Sigmoid colon (tissue), 7 donors: Measurements from ENCODE around the gene PAK1. TPM values are rescaled to one million over a fixed set of nuclear protein-coding genes. Genes with fewer than 3 reads are reported as not detected.

ENCODE experiments used
- DNase-seq: peaks from one replicate; pipeline ENCODE4 v3.0.0-alpha.2; 2019
- H3K27ac ChIP-seq, 4 donors: fragments of 200-600 bp; sonication (generic); one replicate each; pipeline ENCODE4 v1.5.1; 2016 to 2019; ENCODE audit warnings: mild to moderate bottlenecking in 1 of 4
- H3K27me3 ChIP-seq, 3 donors: fragments of 200-600 bp; sonication (generic); one replicate each; pipeline ENCODE4 v1.5.1; 2019; ENCODE audit warnings: mild to moderate bottlenecking in 1 of 3
- H3K36me3 ChIP-seq, 4 donors: fragments of 200-600 bp; sonication (generic); one replicate each; pipeline ENCODE4 v1.5.1; 2016 to 2019
- H3K4me1 ChIP-seq, 4 donors: fragments of 200-600 bp; sonication (generic); one replicate each; pipeline ENCODE4 v1.5.1; 2017 to 2019
- H3K4me3 ChIP-seq, 4 donors: fragments of 200-600 bp; sonication (generic); one replicate each; pipeline ENCODE4 v1.5.1; 2017 to 2019; ENCODE audit warnings: mild to moderate bottlenecking in 2 of 4, moderate library complexity in 1 of 4
- H3K9me3 ChIP-seq, 4 donors: fragments of 200-600 bp in 3 of 4; sonication (generic) in 3 of 4; one replicate each; pipeline versions ENCODE4 v1.5.1 to v1.6.1; 2013 to 2019
- CTCF ChIP-seq, 4 experiments: fragments of 450-650 bp in 3 of 4; fragments of 200-600 bp in 1 of 4; IDR thresholded peaks; one replicate each; pipeline ENCODE4 v1.5.1; 2016 to 2019; ENCODE audit warnings: antibody characterized with exemption in 4 of 4, mild to moderate bottlenecking in 3 of 4, moderate library complexity in 2 of 4
- EP300 ChIP-seq, 4 donors: sonication (generic); formaldehyde crosslinking; IDR thresholded peaks; one replicate each; pipeline ENCODE4 v1.6.1; 2017; ENCODE audit warnings: antibody characterized with exemption in 4 of 4
- POLR2A ChIP-seq, 2 donors: fragments of 450-650 bp; IDR thresholded peaks; one replicate each; pipeline ENCODE4 v1.6.1; 2016; ENCODE audit warnings: antibody characterized with exemption in 2 of 2, mild to moderate bottlenecking in 2 of 2, moderate library complexity in 2 of 2
- POLR2AphosphoS5 ChIP-seq, 4 donors: sonication (generic); formaldehyde crosslinking; IDR thresholded peaks; one replicate each; pipeline ENCODE4 v1.6.1; 2017; ENCODE audit warnings: antibody characterized with exemption in 4 of 4
- WGBS, 2 donors: extraction: QIAGEN DNeasy Blood & Tissue Kit; methylation state at CpG; one replicate each; pipeline ENCODE4 v1.1.7; 2013; 5-methylcytosine and 5-hydroxymethylcytosine counted together
- intact Hi-C: fragments of 100-400 bp; cut with DNase I; formaldehyde crosslinking; loops from one replicate; pipeline ENCODE4 v1.15.1; 2023
- polyA plus RNA-seq, 3 donors: library from polyadenylated mRNA; stranded (reverse); fragments of 200-250 nt; gene quantifications; one replicate each; pipeline ENCODE4 v1.2.3, GENCODE V29; 2013
- total RNA-seq, 4 donors: library from RNA; depleted of rRNA; stranded (reverse); fragments of >200 nt; gene quantifications; one replicate each; pipeline ENCODE4 v1.1.0, GENCODE V29; 2016
- donor health status: healthy with polysubstance abuse.
- donor health status: Bipolar disorder and iron deficiency.
- donor health status: healthy.

The PAK1 gene
- total and polyA plus RNA-seq, 7 donors: 24.6 to 79.3 (median 37.7) TPM

DNA sequence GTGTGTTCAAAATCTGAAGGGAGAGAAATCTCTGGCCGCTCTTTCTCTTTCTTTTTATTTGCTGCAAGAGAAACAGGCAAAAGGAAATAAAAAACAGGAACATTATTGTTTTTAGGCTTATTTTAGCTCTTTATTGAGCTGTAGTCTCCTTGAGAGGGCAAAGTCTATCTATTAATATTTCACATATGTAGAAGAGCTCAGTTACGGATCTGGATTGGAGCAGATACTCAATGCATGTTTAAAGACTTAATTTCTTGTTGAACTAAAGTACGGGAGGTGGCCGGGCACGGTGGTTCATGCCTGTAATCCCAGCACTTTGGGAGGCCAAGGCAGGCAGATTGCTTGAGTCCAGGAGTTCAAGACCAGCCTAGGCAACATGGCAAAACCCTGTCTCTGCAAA lies 94.0 kb downstream of the PAK1 start:
- intact Hi-C loops: no loop called here
- TF ChIP-seq EP300 (IDR thresholded peaks at IDR 0.05): no peak
- no peak for TF ChIP-seq POLR2A (IDR thresholded peaks at IDR 0.05)
- no peak for TF ChIP-seq POLR2AphosphoS5 (IDR thresholded peaks at IDR 0.05)
- TF ChIP-seq CTCF (IDR thresholded peaks at IDR 0.05): no peak

GRCh38 chr11:77379253-77379652 lies 94.6 kb downstream of the PAK1 start:
- Histone ChIP-seq H3K27ac (no peak overlapping the region), H3K9me3 (no peaks in the 10 kb centered on the region), H3K27me3 (no peaks in the 10 kb centered on the region), H3K36me3 (peaks cover 0 to 42% (median 4%) of the 10 kb centered on the region in 4 donors), H3K4me1 (peaks cover 0 to 15% (median 8%) of the 10 kb centered on the region in 4 donors), H3K4me3 (no peak overlapping the region)
- WGBS, 2 donors: 95 to 96% methylated on average over 4 of the region's 4 CpGs
- intact Hi-C loops: no loop called here
- no peak for DNase-seq
- TF ChIP-seq POLR2A (IDR thresholded peaks at IDR 0.05) (no peak), CTCF (IDR thresholded peaks at IDR 0.05) (no peak), EP300 (IDR thresholded peaks at IDR 0.05) (no peak), POLR2AphosphoS5 (IDR thresholded peaks at IDR 0.05) (no peak)

More for the DNA sequence above, 94.0 kb downstream of the PAK1 start:
- no peaks in the 10 kb centered on the region for H3K9me3 ChIP-seq
- H3K27ac ChIP-seq: no peak overlapping the region
- peaks cover 0 to 15% (median 8%) of the 10 kb centered on the region in 4 donors for H3K4me1 ChIP-seq
- no peaks in the 10 kb centered on the region for H3K27me3 ChIP-seq
- WGBS, 2 donors: 22 to 87% methylated on average over 5 of the region's 5 CpGs
- H3K4me3 ChIP-seq: no peak overlapping the region
- peaks cover 0 to 35% (median 4%) of the 10 kb centered on the region in 4 donors for H3K36me3 ChIP-seq
- no peak for DNase-seq

- H3K9me3 ChIP-seq: no peaks in the 10 kb centered on the region
- no peak overlapping the region for H3K4me3 ChIP-seq
- peaks cover 0 to 55% (median 4%) of the 10 kb centered on the region in 4 donors for H3K36me3 ChIP-seq
- no peaks in the 10 kb centered on the region for H3K27me3 ChIP-seq
- intact Hi-C loops: no loop called here
- 91 to 93% methylated on average over 2 of the region's 2 CpGs for WGBS, 2 donors
- peaks cover 0 to 12% (median 8%) of the 10 kb centered on the region in 4 donors for H3K4me1 ChIP-seq
- TF ChIP-seq POLR2AphosphoS5 (IDR thresholded peaks at IDR 0.05): no peak
- no peak for TF ChIP-seq POLR2A (IDR thresholded peaks at IDR 0.05)
- TF ChIP-seq CTCF (IDR thresholded peaks at IDR 0.05): no peak
- no peak for TF ChIP-seq EP300 (IDR thresholded peaks at IDR 0.05)
- no peak for DNase-seq
- no peak overlapping the region for H3K27ac ChIP-seq
Measured at GRCh38 chr11:77377734-77378133, 96.2 kb downstream of the PAK1 start.

- no peak overlapping the region for H3K27ac ChIP-seq
- H3K4me1 ChIP-seq: no peaks in the 10 kb centered on the region
- WGBS, 2 donors: 69 to 84% methylated on average over 2 of the region's 2 CpGs
- no peak for DNase-seq
- H3K36me3 ChIP-seq: peaks cover 0 to 65% (median 4%) of the 10 kb centered on the region in 4 donors
- no peak overlapping the region for H3K4me3 ChIP-seq
- H3K9me3 ChIP-seq: no peaks in the 10 kb centered on the region
- TF ChIP-seq POLR2A (IDR thresholded peaks at IDR 0.05) (no peak), CTCF (IDR thresholded peaks at IDR 0.05) (no peak), POLR2AphosphoS5 (IDR thresholded peaks at IDR 0.05) (no peak), EP300 (IDR thresholded peaks at IDR 0.05) (no peak)
- intact Hi-C loops: no loop called here
- H3K27me3 ChIP-seq: no peaks in the 10 kb centered on the region
Measured at GRCh38 chr11:77375107-77375506, 98.8 kb downstream of the PAK1 start.

GRCh38 chr11:77374611-77375031 lies 99.3 kb downstream of the PAK1 start:
- Histone ChIP-seq H3K27me3 (no peaks in the 10 kb centered on the region), H3K27ac (no peak overlapping the region), H3K36me3 (peaks cover 0 to 62% (median 4%) of the 10 kb centered on the region in 4 donors), H3K4me1 (no peaks in the 10 kb centered on the region), H3K4me3 (no peak overlapping the region), H3K9me3 (no peaks in the 10 kb centered on the region)
- DNase-seq: no peak
- WGBS, 2 donors: 16 to 71% methylated on average over 3 of the region's 3 CpGs
- TF ChIP-seq POLR2A (IDR thresholded peaks at IDR 0.05): no peak
- no peak for TF ChIP-seq CTCF (IDR thresholded peaks at IDR 0.05)
- TF ChIP-seq EP300 (IDR thresholded peaks at IDR 0.05): no peak
- TF ChIP-seq POLR2AphosphoS5 (IDR thresholded peaks at IDR 0.05): no peak
- intact Hi-C loops: no loop called here
